K562 (cell line): ENCODE results near the gene IMPG1. TPM values are rescaled to one million over a fixed set of nuclear protein-coding genes. Genes with fewer than 3 reads are reported as not detected.

ENCODE experiments used
- ATAC-seq: fragments of 200-7000 bp; cut with Tn5 transposase; 3 replicates; pipeline ENCODE4 v1.9.1; 2020; ENCODE audit warnings: moderate library complexity
- BruUV-seq: library from RNA; stranded (reverse); fragments of 400-500 nt; replicated peaks from 2 replicates; lab custom pipeline; 2021; lab: Mats Ljungman, UMichigan
- CTCF ChIA-PET: fragments of 300-600 bp; formaldehyde crosslinking; extraction: SDS; loops from one replicate; lab custom pipeline; 2021; ENCODE audit warnings: low intra/inter-chr PET ratio; lab: Yijun Ruan, JAX
- POLR2A ChIA-PET: fragments of 300-600, 350-650 bp; sonication (Branson Sonifier 250); formaldehyde crosslinking; extraction: SDS; loops from one replicate; lab custom pipeline; 2021; ENCODE audit warnings: antibody characterized with exemption, inconsistent platforms; lab: Yijun Ruan, JAX
- DNase-seq, 4 experiments: peaks; one replicate each; pipeline versions ENCODE4 v3.0.0 to v3.0.0-alpha.2; 2011 to 2018; ENCODE audit warnings: low spot score in 3 of 4, mixed read lengths in 3 of 4; ENCODE audit errors: extremely low read depth in 1 of 4
- FAIRE-seq: peaks from 2 replicates; lab custom pipeline; 2011; peaks lifted over from hg19 to GRCh38; lab: Jason Lieb, UNC
- H2AFZ ChIP-seq: 2 replicates; pipeline ENCODE4 v1.6.0; 2011; ENCODE audit warnings: low read depth, low read length, control low read depth, inconsistent platforms
- H3K27ac ChIP-seq: fragments of 200-600 bp; 3 replicates; pipeline ENCODE4 v1.8.0; 2011; ENCODE audit warnings: low read depth, mild to moderate bottlenecking, control low read depth, inconsistent platforms, low read length, moderate library complexity, mixed read lengths; ENCODE audit errors: extremely low read depth
- H3K27me3 ChIP-seq, 2 experiments: fragments of 300-600 bp in 1 of 2; 2 replicates in 1 of 2; 3 replicates in 1 of 2; pipeline versions ENCODE4 v1.6.0 to v1.8.0; 2011; ENCODE audit warnings: inconsistent platforms in 2 of 2, low read length in 2 of 2, mild to moderate bottlenecking in 1 of 2, mixed read lengths in 1 of 2, moderate library complexity in 1 of 2; ENCODE audit not compliant: control insufficient read depth in 2 of 2, insufficient read depth in 2 of 2
- H3K36me3 ChIP-seq: fragments of 300-600 bp; 3 replicates; pipeline ENCODE4 v1.8.0; 2011; ENCODE audit warnings: mild to moderate bottlenecking, low read length, inconsistent platforms; ENCODE audit not compliant: control insufficient read depth, insufficient read depth
- H3K4me1 ChIP-seq, 2 experiments: fragments of 200-600 bp in 1 of 2; replicated peaks in 1 of 2; 2 replicates in 1 of 2; 3 replicates in 1 of 2; pipeline versions ENCODE4 v1.5.1 to v1.8.0; 2011; ENCODE audit warnings: inconsistent platforms in 2 of 2, low read length in 2 of 2, mild to moderate bottlenecking in 1 of 2, mixed read lengths in 1 of 2, moderate library complexity in 1 of 2; ENCODE audit not compliant: control insufficient read depth in 2 of 2, insufficient read depth in 2 of 2
- H3K4me2 ChIP-seq: 2 replicates; pipeline ENCODE4 v1.6.1; 2011; ENCODE audit warnings: low read length, control low read depth, inconsistent platforms, mixed read lengths; ENCODE audit not compliant: insufficient read depth
- H3K4me3 ChIP-seq: fragments of 200-600 bp; sonication (generic), shearing (Covaris generic); 2 replicates; pipeline ENCODE4 v1.5.1; 2016; ENCODE audit warnings: control low read depth, inconsistent platforms
- H3K79me2 ChIP-seq: fragments of 200-600 bp; 3 replicates; pipeline ENCODE4 v1.8.0; 2011; ENCODE audit warnings: low read length, inconsistent platforms; ENCODE audit not compliant: control insufficient read depth, insufficient read depth
- H3K9ac ChIP-seq, 2 experiments: 2 replicates each; pipeline versions ENCODE4 v1.6.0 to v1.6.1; 2011; ENCODE audit warnings: low read depth in 2 of 2, low read length in 2 of 2, control low read depth in 1 of 2, inconsistent platforms in 1 of 2, mild to moderate bottlenecking in 1 of 2, mixed read lengths in 1 of 2; ENCODE audit not compliant: insufficient read depth in 1 of 2
- H3K9me1 ChIP-seq: one replicate; pipeline ENCODE4 v1.6.0; 2011; ENCODE audit warnings: inconsistent platforms, mild to moderate bottlenecking, low read length, moderate library complexity; ENCODE audit not compliant: control insufficient read depth, insufficient read depth
- H3K9me3 ChIP-seq: replicated peaks from 2 replicates; pipeline ENCODE4 v1.5.1; 2011; ENCODE audit warnings: low read depth, low read length, inconsistent platforms; ENCODE audit not compliant: control insufficient read depth, insufficient read depth
- H4K20me1 ChIP-seq: replicated peaks from 2 replicates; pipeline ENCODE4 v1.6.1; 2011; ENCODE audit warnings: low read length, inconsistent platforms, mixed read lengths; ENCODE audit not compliant: control insufficient read depth, insufficient read depth
- BCOR ChIP-seq: fragments of 450-650 bp; IDR thresholded peaks from 2 replicates; pipeline ENCODE4 v1.6.1; 2016
- CTBP1 ChIP-seq: fragments of 450-650 bp; IDR thresholded peaks from 2 replicates; pipeline ENCODE4 v1.6.1; 2016; ENCODE audit warnings: borderline replicate concordance
- FOXP4 ChIP-seq: sonication (generic); formaldehyde crosslinking; IDR thresholded peaks from 2 replicates; pipeline ENCODE4 v1.8.0; 2022; ENCODE audit warnings: mild to moderate bottlenecking, missing genetic modification reagents, borderline replicate concordance
- HDGF ChIP-seq: fragments of 450-650 bp; IDR thresholded peaks from 2 replicates; pipeline ENCODE4 v1.6.1; 2016
- SLC30A9 ChIP-seq: fragments of 250-450 bp; sonication (Bioruptor Pico); IDR thresholded peaks from 2 replicates; pipeline ENCODE4 v1.8.0; 2022; ENCODE audit warnings: mild to moderate bottlenecking, moderate library complexity
- TEAD4 ChIP-seq, 2 experiments: sonication (generic) in 1 of 2; formaldehyde crosslinking in 1 of 2; IDR thresholded peaks; 2 replicates each; pipeline versions ENCODE4 v1.6.1 to v1.8.0; 2012 to 2022; ENCODE audit warnings: borderline replicate concordance in 1 of 2, inconsistent platforms in 1 of 2, low read length in 1 of 2, mild to moderate bottlenecking in 1 of 2, missing genetic modification reagents in 1 of 2
- ZBTB1 ChIP-seq: sonication (generic); formaldehyde crosslinking; IDR thresholded peaks from 2 replicates; pipeline ENCODE4 v1.8.1; 2023; ENCODE audit warnings: missing genetic modification reagents, low read depth, mild to moderate bottlenecking, borderline replicate concordance
- ZBTB49 ChIP-seq: sonication (generic); formaldehyde crosslinking; IDR thresholded peaks from 2 replicates; pipeline ENCODE4 v1.8.0; 2022; ENCODE audit warnings: missing genetic modification reagents, mild to moderate bottlenecking, borderline replicate concordance
- ZFP36 ChIP-seq: fragments of 150-350 bp; IDR thresholded peaks from 2 replicates; pipeline ENCODE4 v1.6.1; 2018; ENCODE audit warnings: low read length, low read depth; ENCODE audit not compliant: partially characterized antibody
- ZNF24 ChIP-seq: fragments of 450-650 bp; IDR thresholded peaks from 2 replicates; pipeline ENCODE4 v1.6.1; 2016
- ZNF75A ChIP-seq: fragments of 450-650 bp; formaldehyde crosslinking; IDR thresholded peaks from 2 replicates; pipeline ENCODE4 v1.4.0; 2020; ENCODE audit warnings: mild to moderate bottlenecking
- ZNF764 ChIP-seq: fragments of 250-450 bp; sonication (Bioruptor Pico); IDR thresholded peaks from 2 replicates; pipeline ENCODE4 v1.4.0; 2020; ENCODE audit warnings: low read depth, mild to moderate bottlenecking, moderate library complexity
- WGBS: fragments of 100-300 bp; shearing (Covaris generic); methylation state at CpG from one replicate; pipeline ENCODE4 v1.1.6; 2016; ENCODE audit warnings: low coverage, mixed read lengths; ENCODE audit not compliant: insufficient coverage; ENCODE audit errors: missing lambda C conversion rate; 5-methylcytosine and 5-hydroxymethylcytosine counted together
- in situ Hi-C: fragments of 300-500 bp; cut with MboI; formaldehyde crosslinking; loops from 4 replicates; pipeline ENCODE4 v1.15.0; 2018; ENCODE audit warnings: inconsistent platforms, mixed read lengths
- intact Hi-C: fragments of 100-400 bp; cut with micrococcal nuclease; formaldehyde crosslinking; loops from 2 replicates; pipeline ENCODE4 v1.14.2; 2022
- polyA plus RNA-seq, 8 experiments: library from polyadenylated mRNA; depleted of rRNA in 4 of 8; stranded (reverse) in 5 of 8; unstranded in 3 of 8; fragments of >200 nt; fragmentation: Nextera tagmentation in 2 of 8; fragmentation: Illumina TruSeq in 1 of 8; extraction: Ambion mirVana in 2 of 8; extraction: Trizol in 1 of 8; gene quantifications; 2 replicates each; pipeline versions ENCODE4 v1.2.1 to v1.2.3, GENCODE V29; 2011 to 2014; ENCODE audit warnings: inconsistent platforms in 1 of 8, missing spikeins in 1 of 8
- total RNA-seq, 7 experiments: library from RNA; depleted of rRNA in 6 of 7; stranded (reverse); fragments of >200 nt in 6 of 7; fragmentation: Illumina TruSeq in 2 of 7; extraction: Trizol in 2 of 7; gene quantifications; 2 replicates each; pipeline versions ENCODE4 v1.2.1 to v1.2.3, GENCODE V29; 2011 to 2021; ENCODE audit warnings: low replicate concordance in 1 of 7

IMPG1 gene
- total and polyA plus RNA-seq, 9 of the 15 experiments (the other 6 are each of a cell fraction or from before 2014, with no cell fraction given) = not detected

- no peak for FAIRE-seq
- no peak overlapping the region for H3K4me3 ChIP-seq
- H3K9ac ChIP-seq = no peak overlapping the region
- no peaks in the 10 kb centered on the region; the same call in 2 of the 3 replicates for H3K36me3 ChIP-seq
- no peak for TF ChIP-seq SLC30A9 (CRISPR knock-in tag)
- H4K20me1 ChIP-seq = no peaks in the 10 kb centered on the region
- no peaks in the 10 kb centered on the region for H3K4me1 ChIP-seq
- in situ Hi-C loops = loop anchor here (25.0 kb wide), 1 partner anchor 1522 kb away; the partner anchor contains the start of gene HTR1B
- no peaks in the 10 kb centered on the region for H3K9me1 ChIP-seq
- no peak overlapping the region for H3K27ac ChIP-seq
- H2AFZ ChIP-seq = no peak overlapping the region
- no peak for DNase-seq
- BruUV-seq = no TSS peak
- ChIA-PET POLR2A (interaction anchor here (1.0 kb wide), 1 partner anchor 10 kb away, joined by 3 read pairs; no protein-coding TSS in a partner anchor), CTCF (no interaction called here)
- 1% methylated on average over 4 of the region's 4 CpGs for WGBS
- H3K4me2 ChIP-seq = no peak overlapping the region
- ATAC-seq = no peak
- H3K9me3 ChIP-seq = no peaks in the 10 kb centered on the region
- intact Hi-C loops = no loop called here
- no peaks in the 10 kb centered on the region for H3K27me3 ChIP-seq
- no peaks in the 10 kb centered on the region for H3K79me2 ChIP-seq
Observed at GRCh38 chr6:75940564-75940963, 131.9 kb downstream of the IMPG1 start.

GRCh38 chr6:75937846-75938245, 134.6 kb downstream of the IMPG1 start:
- ATAC-seq = no peak
- DNase-seq = no peak
- intact Hi-C loops (loop anchor here (10.0 kb wide), 2 partner anchors 83 to 927 kb away; no protein-coding TSS in a partner anchor), in situ Hi-C loops (loop anchor here (25.0 kb wide), 1 partner anchor 1524 kb away; the partner anchor contains the start of gene HTR1B)
- Histone ChIP-seq H3K79me2 (no peaks in the 10 kb centered on the region), H3K27ac (no peak overlapping the region), H2AFZ (no peak overlapping the region), H3K4me1 (peaks cover 0 to 6% of the 10 kb centered on the region in 2 experiments; a peak in 2 of 5 replicates), H3K4me3 (no peak overlapping the region), H3K27me3 (no peaks in the 10 kb centered on the region), H3K4me2 (no peak overlapping the region), H3K9me1 (no peaks in the 10 kb centered on the region), H3K9me3 (no peaks in the 10 kb centered on the region), H4K20me1 (no peaks in the 10 kb centered on the region), H3K9ac (no peak overlapping the region), H3K36me3 (no peaks in the 10 kb centered on the region)
- no peak for FAIRE-seq
- BruUV-seq = no TSS peak
- 0% methylated on average over 2 of the region's 2 CpGs for WGBS
- POLR2A ChIA-PET = no interaction called here
- CTCF ChIA-PET = no interaction called here
- TF ChIP-seq ZNF24 (no peak), TEAD4 (IDR thresholded peaks at IDR 0.05; ENCODE audit: low read length) (no peak), TEAD4 (CRISPR knock-in tag; IDR thresholded peaks at IDR 0.05; ENCODE audit: borderline replicate concordance) (no peak), ZFP36 (no peak), BCOR (no peak), FOXP4 (CRISPR knock-in tag) (no peak), ZBTB1 (no peak), ZNF75A (CRISPR knock-in tag) (no peak), HDGF (no peak), ZNF764 (CRISPR knock-in tag) (no peak), CTBP1 (no peak), ZBTB49 (CRISPR knock-in tag) (no peak)
